AG08396 (cell line): ENCODE results near the gene ARRB1.
"Not testable (repeated sequence)": the region's sequence is repeated elsewhere in the genome, so short reads cannot be mapped to it uniquely, and the experiment has no call there.

Experiments
- DNase-seq: peaks from one replicate; pipeline ENCODE4 v3.0.0; 2012; ENCODE audit warnings: low spot score, mixed read lengths

The ARRB1 gene

GRCh38 chr11:75351541-75351790 is at the start of gene ARRB1:
TSS of gene ARRB1 (minus strand) at chr11:75351661. CDS start at chr11:75351607, 54 bp downstream.
- DNase-seq = no peak

- no peak for DNase-seq
These were observed 48.8 kb upstream of the ARRB1 start for GRCh38 chr11:75400146-75400865.

- DNase-seq = peak; percentile 94
These were observed 48.1 kb upstream of the ARRB1 start, which contains the start of gene RPS3 for GRCh38 chr11:75399344-75400145. TSS of gene RPS3 (plus strand) at chr11:75399518. CDS start at chr11:75399548, 30 bp downstream.

- no peak for DNase-seq
These were observed 47.4 kb upstream of the ARRB1 start for GRCh38 chr11:75398906-75399305.

- no peak for DNase-seq
These were observed 42.8 kb upstream of the ARRB1 start for GRCh38 chr11:75394085-75394840.

- no peak for DNase-seq
These were observed 38.5 kb upstream of the ARRB1 start for GRCh38 chr11:75389925-75390324.

- no peak for DNase-seq
These were observed 37.8 kb upstream of the ARRB1 start for GRCh38 chr11:75389276-75389605.

GRCh38 chr11:75388386-75389275 is 37.2 kb upstream of the ARRB1 start:
- peak; percentile 83 for DNase-seq

- DNase-seq = no peak
These were observed 36.4 kb upstream of the ARRB1 start for GRCh38 chr11:75387736-75388294.

GRCh38 chr11:75386942-75387630 is 35.6 kb upstream of the ARRB1 start:
- DNase-seq = no peak

GRCh38 chr11:75384438-75385080 is 33.1 kb upstream of the ARRB1 start:
- DNase-seq = peak; percentile 87

- DNase-seq = no peak
These were observed 31.8 kb upstream of the ARRB1 start for GRCh38 chr11:75383246-75383645.

- no peak for DNase-seq
These were observed 29.4 kb upstream of the ARRB1 start for GRCh38 chr11:75380716-75381420.

GRCh38 chr11:75380245-75380644 is 28.8 kb upstream of the ARRB1 start:
- no peak for DNase-seq

- not testable (repeated sequence) for DNase-seq
These were observed 27.3 kb upstream of the ARRB1 start for GRCh38 chr11:75378776-75379175.

GRCh38 chr11:75376175-75376574 is 24.7 kb upstream of the ARRB1 start:
- DNase-seq = no peak

- DNase-seq = no peak
These were observed 24.2 kb upstream of the ARRB1 start for GRCh38 chr11:75375626-75376025.

- no peak for DNase-seq
These were observed 23.2 kb upstream of the ARRB1 start for GRCh38 chr11:75374646-75375045.

GRCh38 chr11:75373201-75373600 is 21.7 kb upstream of the ARRB1 start:
- no peak for DNase-seq
